ENCODE data around the gene C10orf90. TPM values are rescaled to one million over a fixed set of nuclear protein-coding genes. Genes with fewer than 3 reads are reported as not detected.

C10orf90 gene
- total and polyA plus RNA-seq, 2 of the 8 experiments (the other 6 are each of a cell fraction or from before 2014, with no cell fraction given) = 0.21 TPM; not detected in 1

DNA sequence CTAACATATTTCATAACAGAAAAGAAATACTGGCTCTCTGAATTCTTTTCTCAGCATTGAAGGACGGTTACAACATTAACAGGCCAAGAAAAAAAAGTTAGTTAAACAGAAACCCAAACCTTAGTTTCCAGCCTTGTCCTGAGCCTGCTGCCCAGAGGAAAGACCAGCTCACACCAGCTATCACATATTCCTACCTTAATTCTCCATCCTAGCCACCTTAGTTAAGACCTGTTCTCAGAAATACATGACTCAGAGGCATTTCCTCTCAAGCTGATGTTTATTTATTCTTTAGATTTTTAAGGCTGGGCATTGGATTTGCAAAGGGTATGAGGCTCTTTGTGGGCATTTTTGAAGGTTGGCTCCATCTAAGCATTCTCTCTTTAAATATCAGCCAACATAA, 247.9 kb downstream of the C10orf90 start (continued):
- no peak for TF ChIP-seq NRF1 (IDR thresholded peaks at IDR 0.05; ENCODE audit: low read depth, low read length)
- no peak for TF ChIP-seq YY1 (IDR thresholded peaks at IDR 0.05; ENCODE audit: low read depth, low read length)
- no peak for TF ChIP-seq JUN (IDR thresholded peaks at IDR 0.05; ENCODE audit: low read depth, low read length)
- TF ChIP-seq, protein P1, sequence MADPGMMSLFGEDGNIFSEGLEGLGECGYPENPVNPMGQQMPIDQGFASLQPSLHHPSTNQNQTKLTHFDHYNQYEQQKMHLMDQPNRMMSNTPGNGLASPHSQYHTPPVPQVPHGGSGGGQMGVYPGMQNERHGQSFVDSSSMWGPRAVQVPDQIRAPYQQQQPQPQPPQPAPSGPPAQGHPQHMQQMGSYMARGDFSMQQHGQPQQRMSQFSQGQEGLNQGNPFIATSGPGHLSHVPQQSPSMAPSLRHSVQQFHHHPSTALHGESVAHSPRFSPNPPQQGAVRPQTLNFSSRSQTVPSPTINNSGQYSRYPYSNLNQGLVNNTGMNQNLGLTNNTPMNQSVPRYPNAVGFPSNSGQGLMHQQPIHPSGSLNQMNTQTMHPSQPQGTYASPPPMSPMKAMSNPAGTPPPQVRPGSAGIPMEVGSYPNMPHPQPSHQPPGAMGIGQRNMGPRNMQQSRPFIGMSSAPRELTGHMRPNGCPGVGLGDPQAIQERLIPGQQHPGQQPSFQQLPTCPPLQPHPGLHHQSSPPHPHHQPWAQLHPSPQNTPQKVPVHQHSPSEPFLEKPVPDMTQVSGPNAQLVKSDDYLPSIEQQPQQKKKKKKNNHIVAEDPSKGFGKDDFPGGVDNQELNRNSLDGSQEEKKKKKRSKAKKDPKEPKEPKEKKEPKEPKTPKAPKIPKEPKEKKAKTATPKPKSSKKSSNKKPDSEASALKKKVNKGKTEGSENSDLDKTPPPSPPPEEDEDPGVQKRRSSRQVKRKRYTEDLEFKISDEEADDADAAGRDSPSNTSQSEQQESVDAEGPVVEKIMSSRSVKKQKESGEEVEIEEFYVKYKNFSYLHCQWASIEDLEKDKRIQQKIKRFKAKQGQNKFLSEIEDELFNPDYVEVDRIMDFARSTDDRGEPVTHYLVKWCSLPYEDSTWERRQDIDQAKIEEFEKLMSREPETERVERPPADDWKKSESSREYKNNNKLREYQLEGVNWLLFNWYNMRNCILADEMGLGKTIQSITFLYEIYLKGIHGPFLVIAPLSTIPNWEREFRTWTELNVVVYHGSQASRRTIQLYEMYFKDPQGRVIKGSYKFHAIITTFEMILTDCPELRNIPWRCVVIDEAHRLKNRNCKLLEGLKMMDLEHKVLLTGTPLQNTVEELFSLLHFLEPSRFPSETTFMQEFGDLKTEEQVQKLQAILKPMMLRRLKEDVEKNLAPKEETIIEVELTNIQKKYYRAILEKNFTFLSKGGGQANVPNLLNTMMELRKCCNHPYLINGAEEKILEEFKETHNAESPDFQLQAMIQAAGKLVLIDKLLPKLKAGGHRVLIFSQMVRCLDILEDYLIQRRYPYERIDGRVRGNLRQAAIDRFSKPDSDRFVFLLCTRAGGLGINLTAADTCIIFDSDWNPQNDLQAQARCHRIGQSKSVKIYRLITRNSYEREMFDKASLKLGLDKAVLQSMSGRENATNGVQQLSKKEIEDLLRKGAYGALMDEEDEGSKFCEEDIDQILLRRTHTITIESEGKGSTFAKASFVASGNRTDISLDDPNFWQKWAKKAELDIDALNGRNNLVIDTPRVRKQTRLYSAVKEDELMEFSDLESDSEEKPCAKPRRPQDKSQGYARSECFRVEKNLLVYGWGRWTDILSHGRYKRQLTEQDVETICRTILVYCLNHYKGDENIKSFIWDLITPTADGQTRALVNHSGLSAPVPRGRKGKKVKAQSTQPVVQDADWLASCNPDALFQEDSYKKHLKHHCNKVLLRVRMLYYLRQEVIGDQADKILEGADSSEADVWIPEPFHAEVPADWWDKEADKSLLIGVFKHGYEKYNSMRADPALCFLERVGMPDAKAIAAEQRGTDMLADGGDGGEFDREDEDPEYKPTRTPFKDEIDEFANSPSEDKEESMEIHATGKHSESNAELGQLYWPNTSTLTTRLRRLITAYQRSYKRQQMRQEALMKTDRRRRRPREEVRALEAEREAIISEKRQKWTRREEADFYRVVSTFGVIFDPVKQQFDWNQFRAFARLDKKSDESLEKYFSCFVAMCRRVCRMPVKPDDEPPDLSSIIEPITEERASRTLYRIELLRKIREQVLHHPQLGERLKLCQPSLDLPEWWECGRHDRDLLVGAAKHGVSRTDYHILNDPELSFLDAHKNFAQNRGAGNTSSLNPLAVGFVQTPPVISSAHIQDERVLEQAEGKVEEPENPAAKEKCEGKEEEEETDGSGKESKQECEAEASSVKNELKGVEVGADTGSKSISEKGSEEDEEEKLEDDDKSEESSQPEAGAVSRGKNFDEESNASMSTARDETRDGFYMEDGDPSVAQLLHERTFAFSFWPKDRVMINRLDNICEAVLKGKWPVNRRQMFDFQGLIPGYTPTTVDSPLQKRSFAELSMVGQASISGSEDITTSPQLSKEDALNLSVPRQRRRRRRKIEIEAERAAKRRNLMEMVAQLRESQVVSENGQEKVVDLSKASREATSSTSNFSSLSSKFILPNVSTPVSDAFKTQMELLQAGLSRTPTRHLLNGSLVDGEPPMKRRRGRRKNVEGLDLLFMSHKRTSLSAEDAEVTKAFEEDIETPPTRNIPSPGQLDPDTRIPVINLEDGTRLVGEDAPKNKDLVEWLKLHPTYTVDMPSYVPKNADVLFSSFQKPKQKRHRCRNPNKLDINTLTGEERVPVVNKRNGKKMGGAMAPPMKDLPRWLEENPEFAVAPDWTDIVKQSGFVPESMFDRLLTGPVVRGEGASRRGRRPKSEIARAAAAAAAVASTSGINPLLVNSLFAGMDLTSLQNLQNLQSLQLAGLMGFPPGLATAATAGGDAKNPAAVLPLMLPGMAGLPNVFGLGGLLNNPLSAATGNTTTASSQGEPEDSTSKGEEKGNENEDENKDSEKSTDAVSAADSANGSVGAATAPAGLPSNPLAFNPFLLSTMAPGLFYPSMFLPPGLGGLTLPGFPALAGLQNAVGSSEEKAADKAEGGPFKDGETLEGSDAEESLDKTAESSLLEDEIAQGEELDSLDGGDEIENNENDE (IDR thresholded peaks at IDR 0.05; ENCODE audit: insufficient replicate concordance, low read length) = no peak
- no peak for TF ChIP-seq RFX5 (IDR thresholded peaks at IDR 0.05; ENCODE audit: borderline replicate concordance, low read depth, low read length)
- no peak for TF ChIP-seq SP1 (IDR thresholded peaks at IDR 0.05; ENCODE audit: low read depth, low read length)

Data from H1 (cell line).